Subcutaneous preadipocyte (primary cell): ENCODE data around the gene HEATR3. TPM values are rescaled to one million over a fixed set of nuclear protein-coding genes. Genes with fewer than 3 reads are reported as not detected.

Experiments used
- small RNA-seq: library from RNA; depleted of rRNA; stranded (forward); fragments of <200 nt; gene quantifications from one replicate; pipeline ENCODE3, GENCODE V24; 2012
- total RNA-seq: library from RNA; depleted of rRNA; stranded (reverse); fragments of >200 nt; gene quantifications from 2 replicates; pipeline ENCODE4 v1.2.3, GENCODE V29; 2012

HEATR3 gene, protein sequence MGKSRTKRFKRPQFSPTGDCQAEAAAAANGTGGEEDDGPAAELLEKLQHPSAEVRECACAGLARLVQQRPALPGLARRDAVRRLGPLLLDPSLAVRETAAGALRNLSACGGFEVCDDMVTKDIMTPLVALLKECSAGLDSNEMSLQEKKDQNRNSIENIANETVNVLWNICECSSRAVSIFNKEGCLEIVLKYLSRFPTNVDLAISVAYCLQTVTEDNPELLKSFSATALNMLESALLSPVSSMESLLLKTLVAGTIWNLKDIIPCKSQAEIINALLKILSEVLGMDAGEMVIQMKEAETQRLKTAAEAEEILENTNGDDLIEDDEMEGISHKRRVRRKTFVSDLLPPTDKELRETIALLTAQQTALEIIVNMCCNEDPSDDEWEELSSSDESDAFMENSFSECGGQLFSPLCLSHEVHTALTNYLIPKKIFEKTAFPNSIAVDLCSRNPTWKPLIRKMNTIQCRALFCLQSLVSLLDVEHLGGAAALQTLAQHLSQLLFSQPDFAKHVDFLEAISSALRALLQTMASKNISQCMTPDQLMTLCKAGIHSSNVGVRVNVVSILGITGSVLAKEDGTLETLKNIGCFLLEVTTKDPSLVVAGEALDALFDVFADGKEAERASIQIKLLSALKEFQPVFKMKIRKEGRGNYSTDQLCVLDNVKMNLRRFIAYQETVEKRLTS
- total RNA-seq = 16.5 and 33.2 TPM in 2 replicates

DNA sequence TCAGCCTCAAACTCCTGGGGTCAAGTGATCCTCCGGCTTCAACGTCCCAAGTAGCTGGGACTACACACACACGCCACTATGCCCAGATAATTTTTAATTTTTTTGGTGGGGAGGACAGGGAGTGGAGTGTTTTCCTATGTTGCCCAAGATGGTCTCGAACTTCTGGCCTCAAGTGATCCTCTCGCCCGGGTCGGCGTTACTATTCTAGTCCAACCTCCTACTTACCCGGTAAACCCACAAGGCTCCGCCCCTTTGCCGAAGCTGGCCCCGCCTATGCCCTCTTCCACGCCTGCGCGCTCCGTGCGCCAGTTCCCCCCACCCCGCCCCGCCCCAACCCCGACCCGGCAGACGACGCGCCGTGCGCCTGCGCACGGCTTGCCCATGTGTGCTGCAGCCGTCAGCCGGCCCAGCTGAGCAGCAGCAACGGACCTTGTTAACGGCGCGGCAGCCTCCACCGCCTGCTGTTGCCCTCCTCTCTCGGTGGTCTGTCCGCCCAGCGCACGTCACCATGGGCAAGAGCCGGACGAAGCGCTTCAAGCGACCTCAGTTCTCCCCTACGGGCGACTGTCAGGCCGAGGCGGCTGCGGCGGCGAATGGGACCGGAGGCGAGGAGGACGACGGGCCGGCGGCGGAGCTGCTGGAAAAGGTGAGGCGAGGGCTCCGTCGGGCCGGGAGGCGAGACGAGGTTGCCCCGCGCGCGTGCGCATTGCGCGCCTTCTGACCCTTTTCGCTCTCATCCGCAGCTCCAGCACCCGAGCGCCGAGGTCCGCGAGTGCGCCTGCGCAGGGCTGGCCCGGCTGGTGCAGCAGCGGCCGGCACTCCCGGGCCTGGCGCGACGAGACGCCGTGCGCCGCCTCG, at the start of gene HEATR3:
HEATR3 (plus strand) TSS at position 347 of the 858 bp plus-strand sequence; CDS start at position 509, 162 bp downstream.

DNA sequence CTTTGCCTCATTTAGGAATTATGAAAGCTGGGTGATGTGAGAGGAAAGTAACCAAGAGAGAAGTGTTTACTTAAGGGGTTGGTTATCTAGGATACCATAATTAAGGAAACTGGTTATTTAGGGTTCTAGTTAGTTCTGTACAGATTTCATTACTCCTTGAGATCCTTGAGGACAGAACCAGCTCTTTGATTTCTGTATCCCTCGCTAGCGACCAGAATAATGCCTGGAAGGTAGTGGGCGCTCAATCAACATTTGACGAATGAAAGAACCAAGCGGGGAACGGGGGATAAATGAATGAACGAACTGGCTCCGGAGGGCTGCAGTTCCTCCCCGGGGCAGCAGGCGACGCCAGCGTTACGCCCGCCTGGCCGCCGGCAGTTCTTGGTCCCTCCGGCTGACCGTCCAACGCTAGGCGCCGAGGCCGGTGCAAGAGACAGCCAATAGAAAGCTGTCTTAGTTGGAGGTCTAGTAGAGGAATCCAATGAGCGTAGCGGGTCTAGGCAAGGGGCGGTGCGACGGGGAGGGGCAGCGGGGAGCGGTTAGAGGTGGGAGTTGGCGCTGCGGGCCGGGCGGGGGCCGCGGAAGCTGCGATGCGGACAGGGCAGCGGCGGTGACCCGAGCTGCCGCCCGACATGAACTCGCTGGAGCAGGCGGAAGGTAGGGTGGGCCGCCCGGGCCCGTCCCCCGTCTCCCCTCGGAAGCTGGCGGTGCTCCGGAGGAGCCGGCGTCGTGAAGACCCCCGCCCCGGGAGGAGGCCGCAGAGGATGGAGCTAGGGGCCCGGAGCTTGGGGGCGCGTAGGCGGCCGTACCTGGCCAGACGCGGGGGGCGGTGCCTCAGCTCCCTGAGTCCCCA, 40.9 kb upstream of the HEATR3 start, which contains the start of gene CNEP1R1:
CNEP1R1 (plus strand) TSS at position 542 of the 853 bp plus-strand sequence; CDS start at position 633, 91 bp downstream.

DNA sequence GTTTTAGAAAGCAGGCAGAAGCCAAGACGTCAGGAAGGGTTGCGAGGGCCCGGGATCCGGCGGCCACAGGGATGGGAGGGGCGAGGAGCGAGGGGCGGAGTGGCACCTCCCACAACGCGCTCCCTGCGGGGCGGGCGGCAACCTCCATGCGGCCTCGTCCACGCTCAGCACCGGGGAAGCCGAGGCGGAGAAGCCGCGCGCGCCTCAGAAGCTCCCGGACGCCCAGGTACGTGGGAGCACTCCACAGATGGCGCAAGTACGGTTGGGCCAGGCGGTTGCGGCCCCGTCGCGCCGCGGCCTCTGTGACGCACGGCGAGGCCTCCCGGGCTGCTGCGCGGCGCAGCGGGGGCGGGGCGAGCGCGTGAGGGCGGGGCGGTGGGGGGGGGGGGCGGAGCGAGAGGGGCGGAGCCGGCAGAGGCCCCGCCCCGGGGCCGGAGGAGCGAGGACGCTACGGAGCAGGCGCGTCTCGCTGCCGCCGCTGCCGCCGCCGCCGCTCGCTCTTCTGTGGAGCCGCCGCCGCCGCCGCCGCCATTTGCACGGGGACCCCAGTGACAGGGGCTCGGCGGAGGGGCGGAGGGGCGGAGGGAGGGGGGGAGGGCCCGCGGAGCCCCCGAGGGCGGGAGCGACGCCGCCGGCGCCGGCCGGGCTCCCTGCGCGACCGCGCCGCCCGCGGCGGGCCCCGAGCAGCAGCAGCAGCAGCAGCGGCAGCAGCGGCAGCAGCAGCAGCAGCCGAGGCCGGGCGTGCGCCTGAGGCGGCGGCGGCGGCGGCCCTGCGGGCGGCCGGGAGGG, 87.2 kb downstream of the HEATR3 start, which contains the start of gene TENT4B:
TENT4B (plus strand) TSS at position 500 of the 789 bp plus-strand sequence. CDS start 316 bp downstream, outside the sequence.

Small RNA genes within 50 kb of the gene (small RNA-seq; reads per million reads assigned to genes)
- not detected for gene RF00017
- gene RF00156 = 1.4 reads per million, percentile 71 among the genes with 10 or more reads in this experiment
- 0.11 reads per million for gene RNY4P3
- not detected for gene RPL10P14

Other genes starting within 250 kb of the HEATR3 start
- gene ZNF423, start 209.9 kb upstream of the HEATR3 start, total RNA-seq = 2.3 and 2.9 TPM in 2 replicates
- 20.2 and 25.8 TPM in 2 replicates for gene CNEP1R1, start 40.7 kb upstream of the HEATR3 start, total RNA-seq
- gene TENT4B, start 87.3 kb downstream of the HEATR3 start, total RNA-seq = 6.2 and 12.7 TPM in 2 replicates
- gene ADCY7, start 200.6 kb downstream of the HEATR3 start, total RNA-seq = 52.5 and 61.2 TPM in 2 replicates